SK-N-SH treated with all-trans-retinoic acid at 6 μM for 48 hours (cell line): ENCODE measurements around the gene NUP210L.
A peak's percentile ranks its signal among the peaks of the same experiment; 100 is the strongest.

Experiments used
- ATAC-seq: fragments of 200-7000 bp; cut with Tn5 transposase; 3 replicates; pipeline ENCODE4 v1.9.1; 2020; ENCODE audit warnings: mild to moderate bottlenecking, moderate library complexity
- ARNTL ChIP-seq: fragments of 450-650 bp; formaldehyde crosslinking; IDR thresholded peaks from 2 replicates; pipeline ENCODE4 v1.5.0; 2020; ENCODE audit warnings: low read depth, mild to moderate bottlenecking, moderate library complexity, borderline replicate concordance
- CSDC2 ChIP-seq: fragments of 250-450 bp; sonication (Bioruptor Pico); IDR thresholded peaks from 2 replicates; pipeline ENCODE4 v1.5.0; 2020; ENCODE audit warnings: mild to moderate bottlenecking, moderate library complexity
- CSRNP3 ChIP-seq: fragments of 250-450 bp; sonication (Bioruptor Pico); IDR thresholded peaks from 2 replicates; pipeline ENCODE4 v1.5.1; 2021; ENCODE audit warnings: mild to moderate bottlenecking, moderate library complexity
- ESRRG ChIP-seq: fragments of 250-450 bp; sonication (Bioruptor Pico); IDR thresholded peaks from 2 replicates; pipeline ENCODE4 v1.6.1; 2021; ENCODE audit warnings: mild to moderate bottlenecking
- GLIS3 ChIP-seq: fragments of 250-450 bp; sonication (Bioruptor Pico); IDR thresholded peaks from 2 replicates; pipeline ENCODE4 v1.5.0; 2020; ENCODE audit warnings: mild to moderate bottlenecking, moderate library complexity
- OSR1 ChIP-seq: fragments of 250-450 bp; sonication (Bioruptor Pico); IDR thresholded peaks from 2 replicates; pipeline ENCODE4 v1.8.0; 2022; ENCODE audit warnings: moderate library complexity, mild to moderate bottlenecking, inconsistent platforms
- POU6F1 ChIP-seq: fragments of 250-450 bp; sonication (Bioruptor Pico); IDR thresholded peaks from 2 replicates; pipeline ENCODE4 v1.8.0; 2021; ENCODE audit warnings: low read depth, mild to moderate bottlenecking, moderate library complexity, borderline replicate concordance
- PPARA ChIP-seq: fragments of 250-450 bp; sonication (Bioruptor Pico); IDR thresholded peaks from 2 replicates; pipeline ENCODE4 v1.5.0; 2020; ENCODE audit warnings: mild to moderate bottlenecking, borderline replicate concordance
- RARB ChIP-seq: fragments of 250-450 bp; sonication (Bioruptor Pico); IDR thresholded peaks from 2 replicates; pipeline ENCODE4 v1.8.0; 2021; ENCODE audit warnings: mild to moderate bottlenecking, moderate library complexity
- SNAI2 ChIP-seq: fragments of 250-450 bp; sonication (Bioruptor Pico); IDR thresholded peaks from 2 replicates; pipeline ENCODE4 v1.5.0; 2020; ENCODE audit warnings: mild to moderate bottlenecking, moderate library complexity
- TCF4 ChIP-seq: fragments of 250-450 bp; sonication (Bioruptor Pico); IDR thresholded peaks from 2 replicates; pipeline ENCODE4 v1.8.0; 2021; ENCODE audit warnings: mild to moderate bottlenecking, moderate library complexity, borderline replicate concordance
- TOX ChIP-seq: fragments of 250-450 bp; sonication (Bioruptor Pico); IDR thresholded peaks from 2 replicates; pipeline ENCODE4 v1.8.0; 2021; ENCODE audit warnings: mild to moderate bottlenecking, moderate library complexity, borderline replicate concordance
- TSHZ2 ChIP-seq: fragments of 250-450 bp; sonication (Bioruptor Pico); IDR thresholded peaks from 2 replicates; pipeline ENCODE4 v1.5.0; 2020; ENCODE audit warnings: mild to moderate bottlenecking, moderate library complexity
- ZC3H10 ChIP-seq: fragments of 250-450 bp; sonication (Bioruptor Pico); IDR thresholded peaks from 2 replicates; pipeline ENCODE4 v1.5.1; 2021; ENCODE audit warnings: mild to moderate bottlenecking, moderate library complexity
- ZFP3 ChIP-seq: fragments of 250-450 bp; sonication (Bioruptor Pico); IDR thresholded peaks from 2 replicates; pipeline ENCODE4 v1.5.0; 2020; ENCODE audit warnings: mild to moderate bottlenecking, moderate library complexity
- ZFP30 ChIP-seq: fragments of 450-650 bp; formaldehyde crosslinking; IDR thresholded peaks from 2 replicates; pipeline ENCODE4 v1.5.0; 2022; ENCODE audit warnings: mild to moderate bottlenecking, moderate library complexity
- ZNF565 ChIP-seq: fragments of 450-650 bp; formaldehyde crosslinking; conservative IDR thresholded peaks from 2 replicates; pipeline ENCODE4 v1.5.0; 2020; ENCODE audit warnings: low read depth, mild to moderate bottlenecking, moderate library complexity
- ZNF70 ChIP-seq: fragments of 450-650 bp; formaldehyde crosslinking; IDR thresholded peaks from 2 replicates; pipeline ENCODE4 v1.5.0; 2020; ENCODE audit warnings: mild to moderate bottlenecking, moderate library complexity
- ZNF8 ChIP-seq: fragments of 450-650 bp; formaldehyde crosslinking; IDR thresholded peaks from 2 replicates; pipeline ENCODE4 v1.5.0; 2020; ENCODE audit warnings: mild to moderate bottlenecking, moderate library complexity
- TF ChIP-seq, protein P1 (sequence below): fragments of 250-450 bp; sonication (Bioruptor Pico); IDR thresholded peaks from 2 replicates; pipeline ENCODE4 v1.8.0; 2020; ENCODE audit warnings: mild to moderate bottlenecking, moderate library complexity, borderline replicate concordance
- TF ChIP-seq, protein P2 (sequence below): fragments of 250-450 bp; sonication (Bioruptor Pico); IDR thresholded peaks from 2 replicates; pipeline ENCODE4 v1.5.1; 2020; ENCODE audit warnings: low read depth, mild to moderate bottlenecking, moderate library complexity

NUP210L gene

GRCh38 chr1:153978274-153978909, 176.5 kb downstream of the NUP210L start:
- no peak for ATAC-seq
- no peak for TF ChIP-seq POU6F1 (CRISPR knock-in tag)
- TF ChIP-seq, protein P1, sequence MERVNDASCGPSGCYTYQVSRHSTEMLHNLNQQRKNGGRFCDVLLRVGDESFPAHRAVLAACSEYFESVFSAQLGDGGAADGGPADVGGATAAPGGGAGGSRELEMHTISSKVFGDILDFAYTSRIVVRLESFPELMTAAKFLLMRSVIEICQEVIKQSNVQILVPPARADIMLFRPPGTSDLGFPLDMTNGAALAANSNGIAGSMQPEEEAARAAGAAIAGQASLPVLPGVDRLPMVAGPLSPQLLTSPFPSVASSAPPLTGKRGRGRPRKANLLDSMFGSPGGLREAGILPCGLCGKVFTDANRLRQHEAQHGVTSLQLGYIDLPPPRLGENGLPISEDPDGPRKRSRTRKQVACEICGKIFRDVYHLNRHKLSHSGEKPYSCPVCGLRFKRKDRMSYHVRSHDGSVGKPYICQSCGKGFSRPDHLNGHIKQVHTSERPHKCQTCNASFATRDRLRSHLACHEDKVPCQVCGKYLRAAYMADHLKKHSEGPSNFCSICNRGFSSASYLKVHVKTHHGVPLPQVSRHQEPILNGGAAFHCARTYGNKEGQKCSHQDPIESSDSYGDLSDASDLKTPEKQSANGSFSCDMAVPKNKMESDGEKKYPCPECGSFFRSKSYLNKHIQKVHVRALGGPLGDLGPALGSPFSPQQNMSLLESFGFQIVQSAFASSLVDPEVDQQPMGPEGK, result no peak
- TF ChIP-seq ZFP30 (CRISPR knock-in tag), result no peak
- no peak for TF ChIP-seq TOX (CRISPR knock-in tag)
- no peak for TF ChIP-seq ZNF70 (CRISPR knock-in tag)
- no peak for TF ChIP-seq CSRNP3 (CRISPR knock-in tag)
- TF ChIP-seq SNAI2 (CRISPR knock-in tag), result no peak
- TF ChIP-seq, protein P2, sequence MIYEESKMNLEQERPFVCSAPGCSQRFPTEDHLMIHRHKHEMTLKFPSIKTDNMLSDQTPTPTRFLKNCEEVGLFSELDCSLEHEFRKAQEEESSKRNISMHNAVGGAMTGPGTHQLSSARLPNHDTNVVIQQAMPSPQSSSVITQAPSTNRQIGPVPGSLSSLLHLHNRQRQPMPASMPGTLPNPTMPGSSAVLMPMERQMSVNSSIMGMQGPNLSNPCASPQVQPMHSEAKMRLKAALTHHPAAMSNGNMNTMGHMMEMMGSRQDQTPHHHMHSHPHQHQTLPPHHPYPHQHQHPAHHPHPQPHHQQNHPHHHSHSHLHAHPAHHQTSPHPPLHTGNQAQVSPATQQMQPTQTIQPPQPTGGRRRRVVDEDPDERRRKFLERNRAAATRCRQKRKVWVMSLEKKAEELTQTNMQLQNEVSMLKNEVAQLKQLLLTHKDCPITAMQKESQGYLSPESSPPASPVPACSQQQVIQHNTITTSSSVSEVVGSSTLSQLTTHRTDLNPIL (CRISPR knock-in tag), result no peak
- no peak for TF ChIP-seq OSR1 (CRISPR knock-in tag)
- no peak for TF ChIP-seq ZNF565 (CRISPR knock-in tag)
- TF ChIP-seq ZNF8 (CRISPR knock-in tag), result no peak
- no peak for TF ChIP-seq PPARA (CRISPR knock-in tag)
- no peak for TF ChIP-seq ARNTL
- no peak for TF ChIP-seq ZFP3 (CRISPR knock-in tag)
- TF ChIP-seq RARB, result no peak
- no peak for TF ChIP-seq TSHZ2 (CRISPR knock-in tag)
- no peak for TF ChIP-seq ESRRG (CRISPR knock-in tag)
- TF ChIP-seq GLIS3 (CRISPR knock-in tag), result no peak
- TF ChIP-seq ZC3H10 (CRISPR knock-in tag), result no peak
- TF ChIP-seq, all 23 proteins: peak for 0

DNA sequence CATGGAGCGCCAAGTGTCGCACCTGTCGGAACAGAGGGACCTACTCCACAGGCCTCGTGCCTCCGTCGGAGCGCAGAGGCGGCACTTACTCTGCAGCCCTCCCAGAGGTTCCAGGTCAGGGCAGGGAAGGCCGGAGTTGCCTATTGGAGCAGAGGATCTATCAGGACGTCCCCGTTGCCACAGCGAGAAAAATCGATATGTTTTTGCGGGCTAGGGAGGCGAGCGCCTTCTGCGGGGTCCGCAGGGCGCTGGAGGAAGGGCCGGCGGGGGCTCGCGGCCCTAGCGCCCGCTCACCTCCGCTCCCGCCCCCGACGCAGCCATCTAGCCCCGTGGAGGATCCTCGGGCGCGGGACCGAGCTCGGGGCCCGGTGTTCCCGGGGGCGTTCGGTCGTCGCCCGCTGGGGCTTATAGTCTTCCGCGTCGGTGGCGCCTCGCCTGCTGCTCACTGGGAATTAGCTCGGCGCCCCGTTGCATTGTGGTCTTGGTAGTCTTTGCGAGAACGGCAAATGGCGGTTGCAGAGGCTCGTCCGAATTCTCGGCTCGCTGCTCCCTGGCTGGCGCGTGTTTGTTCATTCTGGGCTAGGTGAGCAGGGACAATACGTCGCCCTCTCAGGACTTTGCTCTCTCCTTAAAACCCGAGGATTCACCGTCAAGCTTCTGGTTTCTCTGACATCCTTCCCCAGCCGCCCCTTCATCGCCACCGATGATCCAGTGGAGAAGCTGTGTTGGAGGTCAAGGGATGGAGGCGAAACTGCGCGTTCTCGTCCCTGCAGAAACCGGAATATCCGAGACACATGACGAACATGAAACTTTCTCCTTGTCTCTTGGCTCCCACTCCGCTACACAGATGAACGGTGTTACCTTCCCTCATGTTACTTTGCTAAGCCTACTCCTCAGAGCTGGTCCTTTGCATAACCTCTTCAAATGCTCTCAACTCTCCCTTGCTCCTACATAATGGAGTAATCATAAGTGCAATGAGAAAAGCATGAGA, 177.3 kb downstream of the NUP210L start, which contains the start of gene JTB:
Gene JTB (minus strand): TSS at position 425 of the 991 bp plus-strand sequence. CDS start 422 bp downstream, at position 3.
- ATAC-seq, result peak; percentile 97
- TF ChIP-seq RARB, result no peak
- no peak for TF ChIP-seq PPARA (CRISPR knock-in tag)
- no peak for TF ChIP-seq CSRNP3 (CRISPR knock-in tag)
- TF ChIP-seq ZC3H10 (CRISPR knock-in tag), result no peak
- TF ChIP-seq, protein P1, result no peak
- no peak for TF ChIP-seq GLIS3 (CRISPR knock-in tag)
- no peak for TF ChIP-seq ESRRG (CRISPR knock-in tag)
- no peak for TF ChIP-seq TCF4 (CRISPR knock-in tag)
- TF ChIP-seq SNAI2 (CRISPR knock-in tag), result no peak
- TF ChIP-seq CSDC2 (CRISPR knock-in tag), result no peak
- no peak for TF ChIP-seq ARNTL
- TF ChIP-seq OSR1 (CRISPR knock-in tag), result no peak
- TF ChIP-seq, protein P2 (CRISPR knock-in tag), result no peak
- no peak for TF ChIP-seq ZNF565 (CRISPR knock-in tag)
